Measurements from ENCODE around the gene AKR1A1. TPM values are rescaled to one million over a fixed set of nuclear protein-coding genes. Genes with fewer than 3 reads are reported as not detected.
"Not testable (repeated sequence)": the region's sequence is repeated elsewhere in the genome, so short reads cannot be mapped to it uniquely, and the experiment has no call there.

The AKR1A1 gene
- total RNA-seq, 6 experiments from 2014 or later = 105 to 125 (median 119) TPM

GRCh38 chr1:45522324-45523104 lies 28.1 kb upstream of the AKR1A1 start:
- peak; percentile 56 for DNase-seq
- Mint-ChIP-seq H3K36me3 (ENCODE audit: low read depth) (peaks cover 15% of the 10 kb centered on the region; the same call in 1 of the 2 replicates), H3K4me3 (peak overlapping the region; percentile 98), H3K27ac (peak overlapping the region; percentile 98), H3K27me3 (ENCODE audit: insufficient read depth) (peaks cover 11% of the 10 kb centered on the region), H3K9me3 (no peaks in the 10 kb centered on the region; the same call in 1 of the 2 replicates), H3K4me1 (ENCODE audit: low read depth) (peaks cover 48% of the 10 kb centered on the region)
- TF ChIP-seq CTCF (IDR thresholded peaks at IDR 0.05) = no peak

- Mint-ChIP-seq H3K36me3 (ENCODE audit: low read depth) (peaks cover 14% of the 10 kb centered on the region; the same call in 1 of the 2 replicates), H3K27ac (peak overlapping the region; percentile 98), H3K4me1 (ENCODE audit: low read depth) (peaks cover 46% of the 10 kb centered on the region), H3K27me3 (ENCODE audit: insufficient read depth) (peaks cover 12% of the 10 kb centered on the region)
- DNase-seq, H3K4me3 Mint-ChIP-seq, H3K9me3 Mint-ChIP-seq: not testable (repeated sequence)
Observed at GRCh38 chr1:45523516-45523915, 27.1 kb upstream of the AKR1A1 start.

- Mint-ChIP-seq H3K4me1 (ENCODE audit: low read depth) (peaks cover 42% of the 10 kb centered on the region), H3K27me3 (ENCODE audit: insufficient read depth) (peaks cover 12% of the 10 kb centered on the region)
- not testable (repeated sequence) for H3K27ac Mint-ChIP-seq; H3K4me3 Mint-ChIP-seq; H3K36me3 Mint-ChIP-seq (ENCODE audit: low read depth); H3K9me3 Mint-ChIP-seq; DNase-seq
Observed at GRCh38 chr1:45523975-45524374, 26.7 kb upstream of the AKR1A1 start.

GRCh38 chr1:45526135-45526644 lies 24.4 kb upstream of the AKR1A1 start:
- H3K27me3 Mint-ChIP-seq (ENCODE audit: insufficient read depth) = peaks cover 6% of the 10 kb centered on the region
- no peak for DNase-seq
- no peak overlapping the region for H3K4me3 Mint-ChIP-seq
- peaks cover 35% of the 10 kb centered on the region for H3K4me1 Mint-ChIP-seq (ENCODE audit: low read depth)
- peaks cover under 1% of the 10 kb centered on the region; the same call in 1 of the 2 replicates for H3K36me3 Mint-ChIP-seq (ENCODE audit: low read depth)
- TF ChIP-seq CTCF (IDR thresholded peaks at IDR 0.05) = no peak
- H3K27ac Mint-ChIP-seq = no peak overlapping the region
- no peaks in the 10 kb centered on the region; the same call in 1 of the 2 replicates for H3K9me3 Mint-ChIP-seq

GRCh38 chr1:45530632-45531135 lies 19.9 kb upstream of the AKR1A1 start:
- H3K27me3 Mint-ChIP-seq (ENCODE audit: insufficient read depth) = peaks cover 5% of the 10 kb centered on the region
- DNase-seq = no peak
- peaks cover 7% of the 10 kb centered on the region for H3K4me1 Mint-ChIP-seq (ENCODE audit: low read depth)
- TF ChIP-seq CTCF (IDR thresholded peaks at IDR 0.05) = no peak
- H3K36me3 Mint-ChIP-seq (ENCODE audit: low read depth) = no peaks in the 10 kb centered on the region
- H3K9me3 Mint-ChIP-seq = no peaks in the 10 kb centered on the region
- H3K4me3 Mint-ChIP-seq = no peak overlapping the region
- H3K27ac Mint-ChIP-seq = no peak overlapping the region

GRCh38 chr1:45531873-45532272 lies 18.8 kb upstream of the AKR1A1 start:
- no peak overlapping the region for H3K4me3 Mint-ChIP-seq
- no peaks in the 10 kb centered on the region for H3K36me3 Mint-ChIP-seq (ENCODE audit: low read depth)
- TF ChIP-seq CTCF (IDR thresholded peaks at IDR 0.05) = no peak
- H3K27ac Mint-ChIP-seq = no peak overlapping the region
- no peaks in the 10 kb centered on the region for H3K4me1 Mint-ChIP-seq (ENCODE audit: low read depth)
- H3K9me3 Mint-ChIP-seq = no peaks in the 10 kb centered on the region
- peaks cover 6% of the 10 kb centered on the region for H3K27me3 Mint-ChIP-seq (ENCODE audit: insufficient read depth)
- no peak for DNase-seq

All from HFFc6 (cell line).